Smooth muscle cell (in vitro differentiated cells): Measurements from ENCODE around the gene GP9. TPM values are rescaled to one million over a fixed set of nuclear protein-coding genes. Genes with fewer than 3 reads are reported as not detected.
"Not testable (repeated sequence)": the region's sequence is repeated elsewhere in the genome, so short reads cannot be mapped to it uniquely, and the experiment has no call there.

ENCODE experiments used
- DNase-seq: peaks from one replicate; lab custom pipeline; 2025; ENCODE audit not compliant: unreplicated experiment; lab: John Stamatoyannopoulos, UW
- H2AFZ ChIP-seq: fragments of 200-600 bp; sonication (generic); 2 replicates; pipeline ENCODE4 v1.6.0; 2016; ENCODE audit warnings: antibody characterized with exemption, low read depth, mild to moderate bottlenecking
- H3F3A ChIP-seq: fragments of 200-600 bp; sonication (generic); 2 replicates; pipeline ENCODE4 v1.6.0; 2017; ENCODE audit warnings: antibody characterized with exemption, low read depth
- H3K27ac ChIP-seq: fragments of 200-600 bp; sonication (generic); 2 replicates; pipeline ENCODE4 v1.5.1; 2016; ENCODE audit warnings: low read depth, mild to moderate bottlenecking
- H3K27me3 ChIP-seq: fragments of 200-600 bp; sonication (generic); 2 replicates; pipeline ENCODE4 v1.6.1; 2016; ENCODE audit warnings: low read depth, mild to moderate bottlenecking
- H3K36me3 ChIP-seq: fragments of 200-600 bp; sonication (generic); 2 replicates; pipeline ENCODE4 v1.5.1; 2016; ENCODE audit warnings: low read depth
- H3K4me1 ChIP-seq: fragments of 200-600 bp; sonication (generic); 2 replicates; pipeline ENCODE4 v1.5.1; 2016; ENCODE audit warnings: low read depth
- H3K4me2 ChIP-seq: fragments of 200-600 bp; sonication (generic); 2 replicates; pipeline ENCODE4 v1.6.0; 2016; ENCODE audit warnings: mild to moderate bottlenecking
- H3K4me3 ChIP-seq: fragments of 200-600 bp; sonication (generic); 2 replicates; pipeline ENCODE4 v1.5.1; 2016; ENCODE audit warnings: mild to moderate bottlenecking
- H3K79me2 ChIP-seq: fragments of 200-600 bp; sonication (generic); 2 replicates; pipeline ENCODE4 v1.6.0; 2016; ENCODE audit warnings: low read depth, mild to moderate bottlenecking
- H3K9ac ChIP-seq: fragments of 200-600 bp; sonication (generic); 2 replicates; pipeline ENCODE4 v1.6.0; 2016; ENCODE audit warnings: low read depth
- H3K9me3 ChIP-seq: fragments of 200-600 bp; sonication (generic); replicated peaks from 2 replicates; pipeline ENCODE4 v1.5.1; 2016; ENCODE audit warnings: low read depth
- H4K20me1 ChIP-seq: fragments of 200-600 bp; sonication (generic); 2 replicates; pipeline ENCODE4 v1.6.0; 2016; ENCODE audit warnings: low read depth
- WGBS: methylation state at CpG from one replicate; pipeline ENCODE4 v1.1.7; 2016; ENCODE audit warnings: low lambda C conversion rate; 5-methylcytosine and 5-hydroxymethylcytosine counted together
- polyA plus RNA-seq: library from polyadenylated mRNA; unstranded; fragments of >200 nt; fragmentation: Nextera tagmentation; extraction: Ambion mirVana; gene quantifications from 2 replicates; pipeline ENCODE4 v1.2.1, GENCODE V29; 2016
- total RNA-seq: library from RNA; depleted of rRNA; stranded (reverse); fragments of >200 nt; gene quantifications from 2 replicates; pipeline ENCODE4 v1.2.3, GENCODE V29; 2014
- TF ChIP-seq, protein P1 (sequence below): fragments of 200-600 bp; sonication (generic); IDR thresholded peaks from 2 replicates; pipeline ENCODE4 v1.5.1; 2017; ENCODE audit warnings: borderline replicate concordance, mild to moderate bottlenecking, antibody characterized with exemption; ENCODE audit not compliant: insufficient read depth, poor library complexity, severe bottlenecking

Gene GP9
- total and polyA plus RNA-seq, 2 experiments from 2014 or later, result not detected

DNA sequence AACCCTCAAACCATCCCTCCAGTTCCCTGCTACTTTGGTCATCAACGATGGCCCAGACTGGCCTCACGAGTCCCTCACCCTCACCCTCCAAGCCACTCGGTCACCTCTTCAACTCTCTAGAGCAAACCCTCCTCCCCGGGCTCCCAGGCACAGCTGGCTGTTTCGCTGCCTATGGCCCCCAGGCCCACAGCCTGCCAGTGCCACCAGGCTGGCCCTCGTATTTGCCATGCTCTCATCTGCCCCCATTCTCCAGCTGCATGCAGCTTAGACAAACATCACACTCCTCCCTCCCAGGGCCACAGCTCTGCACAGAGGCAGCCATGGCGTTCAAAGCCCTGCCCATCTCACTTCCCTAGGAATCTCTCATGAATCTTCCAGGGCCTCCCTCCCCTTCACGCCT is 47.2 kb downstream of the GP9 start:
- no peaks in the 10 kb centered on the region for H3K9me3 ChIP-seq
- no peaks in the 10 kb centered on the region for H3K27me3 ChIP-seq
- no peak overlapping the region for H3K27ac ChIP-seq
- H3K36me3 ChIP-seq, result no peaks in the 10 kb centered on the region
- H3K4me3 ChIP-seq, result no peak overlapping the region
- peaks cover 52% of the 10 kb centered on the region for H3K79me2 ChIP-seq
- H4K20me1 ChIP-seq, result peaks cover 99% of the 10 kb centered on the region
- TF ChIP-seq, protein P1, sequence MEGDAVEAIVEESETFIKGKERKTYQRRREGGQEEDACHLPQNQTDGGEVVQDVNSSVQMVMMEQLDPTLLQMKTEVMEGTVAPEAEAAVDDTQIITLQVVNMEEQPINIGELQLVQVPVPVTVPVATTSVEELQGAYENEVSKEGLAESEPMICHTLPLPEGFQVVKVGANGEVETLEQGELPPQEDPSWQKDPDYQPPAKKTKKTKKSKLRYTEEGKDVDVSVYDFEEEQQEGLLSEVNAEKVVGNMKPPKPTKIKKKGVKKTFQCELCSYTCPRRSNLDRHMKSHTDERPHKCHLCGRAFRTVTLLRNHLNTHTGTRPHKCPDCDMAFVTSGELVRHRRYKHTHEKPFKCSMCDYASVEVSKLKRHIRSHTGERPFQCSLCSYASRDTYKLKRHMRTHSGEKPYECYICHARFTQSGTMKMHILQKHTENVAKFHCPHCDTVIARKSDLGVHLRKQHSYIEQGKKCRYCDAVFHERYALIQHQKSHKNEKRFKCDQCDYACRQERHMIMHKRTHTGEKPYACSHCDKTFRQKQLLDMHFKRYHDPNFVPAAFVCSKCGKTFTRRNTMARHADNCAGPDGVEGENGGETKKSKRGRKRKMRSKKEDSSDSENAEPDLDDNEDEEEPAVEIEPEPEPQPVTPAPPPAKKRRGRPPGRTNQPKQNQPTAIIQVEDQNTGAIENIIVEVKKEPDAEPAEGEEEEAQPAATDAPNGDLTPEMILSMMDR, result no peak
- H3K4me2 ChIP-seq, result no peak overlapping the region
- no peaks in the 10 kb centered on the region for H3K4me1 ChIP-seq
- H2AFZ ChIP-seq, result no peak overlapping the region
- no peak for DNase-seq
- no peak overlapping the region for H3K9ac ChIP-seq
- 90% methylated on average over 8 of the region's 8 CpGs for WGBS
- no peaks in the 10 kb centered on the region for H3F3A ChIP-seq

DNA sequence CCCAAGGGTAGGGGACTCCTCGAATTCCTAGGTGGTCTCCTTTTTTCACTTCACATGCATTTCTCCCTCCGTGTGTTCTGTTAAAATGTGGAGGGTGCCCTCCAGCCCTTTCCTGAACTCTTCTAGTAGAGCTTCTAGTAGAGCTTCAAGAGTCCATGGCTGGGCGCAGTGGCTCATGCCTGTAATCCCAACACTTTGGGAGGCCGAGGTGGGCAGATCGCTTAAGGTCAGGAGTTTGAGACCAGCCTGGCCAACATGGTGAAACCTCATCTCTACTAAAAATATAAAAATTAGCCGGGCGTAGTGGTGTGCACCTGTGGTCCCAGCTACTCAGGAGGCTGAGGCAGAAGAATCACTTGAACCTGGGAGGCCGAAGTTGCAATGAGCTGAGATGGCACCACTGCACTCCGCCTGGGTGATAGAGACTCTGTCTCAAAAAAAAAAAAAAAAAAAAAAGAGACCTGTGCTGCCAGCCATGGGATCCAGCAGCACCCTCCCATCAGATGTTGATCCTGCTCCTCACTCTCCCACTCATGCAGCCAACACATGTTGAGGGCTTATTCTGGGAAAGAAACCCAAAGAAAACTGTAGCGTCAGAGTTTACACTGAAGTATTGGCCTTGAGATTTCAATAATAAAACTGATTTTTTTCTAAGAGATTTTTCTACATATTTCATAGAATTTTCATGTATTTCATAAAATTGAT is 50.6 kb downstream of the GP9 start:
- not testable (repeated sequence) for H3K36me3 ChIP-seq, H3K9me3 ChIP-seq, DNase-seq, H3K4me2 ChIP-seq, H3K4me3 ChIP-seq, H3K27me3 ChIP-seq, H3F3A ChIP-seq, H3K4me1 ChIP-seq, H3K9ac ChIP-seq, H3K27ac ChIP-seq, H2AFZ ChIP-seq
- Histone ChIP-seq H3K79me2 (peaks cover 61% of the 10 kb centered on the region), H4K20me1 (peaks cover 98% of the 10 kb centered on the region)
- WGBS, result 98% methylated on average over 10 of the region's 10 CpGs

Other genes with a start within 250 kb of the GP9 start
- gene ACAD9, start 181.2 kb upstream of the GP9 start, total RNA-seq, result 20.7 and 24.4 TPM in 2 replicates
- gene ACAD9, start 181.2 kb upstream of the GP9 start, polyA plus RNA-seq, result 24.5 and 27.7 TPM in 2 replicates
- gene CFAP92, start 66.7 kb upstream of the GP9 start, total RNA-seq, result 0.49 and 0.67 TPM in 2 replicates
- gene CFAP92, start 66.7 kb upstream of the GP9 start, polyA plus RNA-seq, result 0.85 and 0.89 TPM in 2 replicates
- gene EFCC1, start 59.5 kb upstream of the GP9 start, total RNA-seq, result not detected in 2 replicates
- 0.26 TPM in 1 of 2 replicates, not detected in the other for gene EFCC1, start 59.5 kb upstream of the GP9 start, polyA plus RNA-seq
- 9.5 and 15.8 TPM in 2 replicates for gene RAB43, start 61.0 kb downstream of the GP9 start, total RNA-seq
- gene RAB43, start 61.0 kb downstream of the GP9 start, polyA plus RNA-seq, result 17.1 and 20.8 TPM in 2 replicates
- gene ISY1, start 100.3 kb downstream of the GP9 start, total RNA-seq, result 10.2 and 19.3 TPM in 2 replicates
- 47.3 and 60.0 TPM in 2 replicates for gene ISY1, start 100.3 kb downstream of the GP9 start, polyA plus RNA-seq
- gene CNBP, start 123.1 kb downstream of the GP9 start, total RNA-seq, result 181 and 185 TPM in 2 replicates
- 198 and 229 TPM in 2 replicates for gene CNBP, start 123.1 kb downstream of the GP9 start, polyA plus RNA-seq
- 177 and 210 TPM in 2 replicates for gene COPG1, start 188.8 kb downstream of the GP9 start, total RNA-seq
- gene COPG1, start 188.8 kb downstream of the GP9 start, polyA plus RNA-seq, result 228 and 265 TPM in 2 replicates
- 9.3 and 15.2 TPM in 2 replicates for gene HMCES, start 218.1 kb downstream of the GP9 start, total RNA-seq
- gene HMCES, start 218.1 kb downstream of the GP9 start, polyA plus RNA-seq, result 25.0 and 33.8 TPM in 2 replicates